GM21723 (cell line): ENCODE measurements around the gene MLLT1.

Source experiments
- ATAC-seq: cut with Tn5 transposase; IDR thresholded peaks from one replicate; pipeline ENCODE4 v1.9.1; 2021; ENCODE audit warnings: mild to moderate bottlenecking, moderate library complexity; ENCODE audit not compliant: unreplicated experiment

The MLLT1 gene

DNA sequence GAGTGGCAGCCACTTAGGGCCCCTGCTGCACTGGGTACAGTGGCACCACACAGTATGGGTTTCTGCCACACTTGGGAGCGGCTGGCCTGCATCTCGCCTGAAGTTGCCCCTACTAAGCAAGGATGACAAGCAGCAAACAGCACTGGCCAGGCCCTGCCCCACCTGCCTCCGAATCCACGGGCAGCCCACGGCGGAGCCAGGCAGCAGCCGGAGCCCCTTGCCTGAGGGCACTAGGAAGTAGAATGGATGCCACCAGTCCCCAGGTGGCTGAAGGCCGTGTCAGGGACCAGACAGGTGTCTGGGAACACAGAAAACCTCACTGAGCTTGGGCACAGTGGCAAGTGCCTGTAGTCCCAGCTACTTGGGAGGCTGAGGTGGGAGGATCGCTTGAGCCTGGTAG is 19.4 kb downstream of the MLLT1 start:
- no peak for ATAC-seq

- ATAC-seq, result no peak
These were observed 20.4 kb downstream of the MLLT1 start for GRCh38 chr19:6259312-6259861.

DNA sequence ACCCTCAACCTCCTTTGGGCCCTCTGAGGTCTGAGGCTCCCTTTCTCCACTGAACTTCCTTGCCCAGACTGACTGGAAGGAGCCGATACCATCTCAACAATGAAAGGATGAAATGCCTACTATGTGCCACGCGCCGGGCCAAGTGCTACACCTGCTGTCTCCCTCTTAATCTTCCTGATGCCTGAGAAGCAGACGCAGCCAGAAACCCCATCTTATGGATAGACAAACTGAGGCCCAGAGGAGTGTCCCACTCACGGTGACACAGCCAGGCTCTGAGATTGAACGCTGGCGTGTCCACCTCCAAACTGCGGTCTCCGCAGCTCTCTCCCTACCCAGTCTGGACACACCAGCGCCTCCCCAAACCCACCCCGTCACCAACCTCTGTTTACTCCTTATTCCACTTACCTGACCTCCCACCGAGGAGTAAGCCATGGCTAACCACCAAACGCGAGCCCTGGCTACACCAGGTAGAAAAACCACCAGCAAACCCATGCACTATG is 20.9 kb downstream of the MLLT1 start:
- ATAC-seq, result no peak

DNA sequence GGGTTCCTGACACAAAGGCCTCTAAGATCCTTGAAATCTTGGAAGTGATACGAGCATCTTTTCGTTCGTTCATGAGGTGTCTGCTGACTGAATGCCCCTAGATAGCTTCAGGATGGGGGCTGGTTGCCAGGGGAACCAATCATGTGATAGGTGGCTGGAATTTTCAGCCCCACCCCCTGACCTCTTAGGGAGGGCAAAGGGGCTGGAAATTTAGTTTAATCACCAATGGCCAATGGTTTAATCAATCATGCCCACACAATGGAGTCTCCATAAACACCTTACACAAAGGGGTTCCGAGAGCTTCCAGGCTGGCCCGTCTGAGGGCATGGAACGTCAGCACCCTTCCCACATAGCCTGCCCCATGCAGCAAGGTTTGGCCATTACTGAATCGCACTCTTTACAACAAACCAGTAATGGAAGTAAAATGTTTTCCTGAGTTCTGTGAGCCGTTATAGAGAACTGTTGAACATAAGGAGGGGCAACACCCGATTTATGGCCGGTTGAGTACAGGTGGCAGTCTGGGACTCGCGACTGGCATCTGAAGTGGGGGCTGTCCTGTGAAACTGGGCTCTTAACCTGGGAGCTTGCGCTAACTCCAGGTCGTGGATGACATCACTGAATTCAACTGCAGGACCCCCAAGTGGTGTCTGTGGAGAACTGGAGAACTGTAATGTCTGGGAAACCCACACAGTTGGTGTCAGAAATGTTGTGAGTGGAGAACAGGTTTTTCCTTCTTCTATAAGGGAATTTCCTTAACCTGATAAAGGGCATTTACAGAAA is 25.6 kb downstream of the MLLT1 start:
- no peak for ATAC-seq

- no peak for ATAC-seq
These were observed 27.7 kb downstream of the MLLT1 start for GRCh38 chr19:6252066-6252465.

GRCh38 chr19:6250909-6251308 is 28.9 kb downstream of the MLLT1 start:
- ATAC-seq, result no peak

DNA sequence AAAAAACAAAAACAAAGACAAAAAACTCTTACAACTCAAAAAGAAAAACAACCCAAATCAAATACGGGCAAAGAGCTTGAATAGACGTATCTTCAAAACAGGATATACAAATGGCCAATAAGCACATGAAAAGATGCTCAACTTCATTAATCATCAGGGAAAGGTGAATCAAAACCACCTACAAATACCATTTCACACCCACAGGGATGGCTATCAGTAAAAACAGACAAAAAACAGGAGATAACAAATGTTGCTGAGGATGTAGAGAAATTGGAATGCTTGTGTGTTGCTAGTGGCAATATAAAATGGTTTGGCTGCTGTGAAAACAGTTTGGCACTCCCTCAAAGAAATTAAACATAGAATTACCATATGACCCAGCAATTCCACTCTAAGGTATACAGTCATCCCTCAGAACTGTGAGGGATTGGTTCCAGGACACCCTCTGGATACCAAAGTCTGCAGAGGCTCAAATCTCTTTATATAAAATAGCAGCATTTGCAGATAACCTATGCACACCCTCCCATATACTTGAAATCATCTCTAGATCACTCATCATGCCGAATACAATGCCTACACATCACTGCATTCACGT is 29.7 kb downstream of the MLLT1 start:
- no peak for ATAC-seq

GRCh38 chr19:6249296-6249695 is 30.5 kb downstream of the MLLT1 start:
- ATAC-seq, result no peak

GRCh38 chr19:6248844-6249243 is 30.9 kb downstream of the MLLT1 start:
- no peak for ATAC-seq

GRCh38 chr19:6248341-6248740 is 31.4 kb downstream of the MLLT1 start:
- no peak for ATAC-seq

DNA sequence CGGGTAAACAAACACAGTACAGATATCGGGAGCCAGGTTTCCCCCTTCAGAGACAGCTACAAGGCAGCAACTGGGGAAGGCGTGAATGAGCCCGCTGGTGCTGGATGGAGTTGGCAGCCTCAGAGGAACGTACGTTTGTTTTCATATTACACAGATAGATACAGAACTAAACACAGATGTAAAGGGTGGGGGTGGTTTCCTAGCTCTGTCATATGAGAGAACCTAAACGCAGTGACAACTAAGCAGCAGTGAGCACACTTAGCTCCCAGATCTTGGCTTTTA is 32.8 kb downstream of the MLLT1 start:
- no peak for ATAC-seq

- no peak for ATAC-seq
These were observed 33.4 kb downstream of the MLLT1 start for GRCh38 chr19:6246174-6247006.

GRCh38 chr19:6242677-6243076 is 37.1 kb downstream of the MLLT1 start:
- no peak for ATAC-seq

- no peak for ATAC-seq
These were observed 37.9 kb downstream of the MLLT1 start for GRCh38 chr19:6241680-6242377.

- no peak for ATAC-seq
These were observed 38.7 kb downstream of the MLLT1 start for GRCh38 chr19:6241056-6241455.

GRCh38 chr19:6239871-6240676 is 39.7 kb downstream of the MLLT1 start:
- no peak for ATAC-seq

DNA sequence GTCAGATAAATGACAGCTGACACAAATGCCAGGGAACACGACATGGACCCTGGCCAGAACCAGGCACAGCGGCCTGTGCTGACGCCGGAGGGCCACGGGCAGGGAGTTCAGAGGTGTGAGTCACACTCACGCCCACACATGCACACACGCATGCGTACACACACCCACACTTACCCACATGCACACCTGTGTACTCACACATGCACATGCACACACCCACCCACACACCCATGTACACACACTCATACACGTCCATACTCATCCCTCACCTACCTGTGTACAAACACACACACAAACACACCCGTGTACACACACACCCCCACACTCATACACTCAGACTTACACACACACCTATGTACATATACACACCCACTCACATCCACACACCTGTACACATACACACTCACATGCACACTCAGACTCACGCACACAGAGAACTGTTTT is 40.4 kb downstream of the MLLT1 start:
- ATAC-seq, result no peak

DNA sequence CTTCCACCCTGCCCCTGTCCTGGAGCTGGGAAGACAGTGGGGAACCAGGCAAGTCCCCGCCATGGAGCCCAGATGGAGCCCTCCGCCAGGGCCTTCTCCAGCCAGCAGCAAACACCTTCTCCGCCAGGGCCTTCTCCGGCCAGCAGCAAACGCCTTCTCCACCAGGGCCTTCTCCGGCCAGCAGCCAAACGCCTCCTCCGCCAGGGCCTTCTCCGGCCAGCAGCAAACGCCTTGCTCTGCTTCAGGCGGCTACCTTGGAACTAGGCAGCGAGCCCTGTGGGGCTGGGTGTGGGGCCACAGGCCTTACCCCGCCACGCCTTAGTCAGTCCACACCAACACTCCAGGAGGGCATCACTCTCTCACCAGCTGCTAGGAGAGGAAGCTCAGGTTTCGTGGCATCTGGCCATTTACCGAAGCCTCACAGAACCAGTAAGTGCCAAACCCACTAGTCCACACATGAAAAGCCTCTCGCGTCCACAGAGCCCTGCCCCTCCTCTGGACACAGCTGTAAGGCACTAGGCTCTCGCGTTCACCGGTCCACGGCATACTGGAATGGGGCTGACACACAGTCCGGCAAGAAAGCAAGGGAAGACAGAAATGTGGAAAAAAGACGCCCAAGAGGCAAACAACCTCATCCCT is 41.0 kb downstream of the MLLT1 start:
- ATAC-seq, result no peak

GRCh38 chr19:6238256-6238642 is 41.5 kb downstream of the MLLT1 start:
- ATAC-seq, result no peak
